Measurements from ENCODE around the gene MAT2A. TPM values are rescaled to one million over a fixed set of nuclear protein-coding genes. Genes with fewer than 3 reads are reported as not detected.

Gene MAT2A
- total RNA-seq, 1 donor from 2014 or later, result 183 TPM

DNA sequence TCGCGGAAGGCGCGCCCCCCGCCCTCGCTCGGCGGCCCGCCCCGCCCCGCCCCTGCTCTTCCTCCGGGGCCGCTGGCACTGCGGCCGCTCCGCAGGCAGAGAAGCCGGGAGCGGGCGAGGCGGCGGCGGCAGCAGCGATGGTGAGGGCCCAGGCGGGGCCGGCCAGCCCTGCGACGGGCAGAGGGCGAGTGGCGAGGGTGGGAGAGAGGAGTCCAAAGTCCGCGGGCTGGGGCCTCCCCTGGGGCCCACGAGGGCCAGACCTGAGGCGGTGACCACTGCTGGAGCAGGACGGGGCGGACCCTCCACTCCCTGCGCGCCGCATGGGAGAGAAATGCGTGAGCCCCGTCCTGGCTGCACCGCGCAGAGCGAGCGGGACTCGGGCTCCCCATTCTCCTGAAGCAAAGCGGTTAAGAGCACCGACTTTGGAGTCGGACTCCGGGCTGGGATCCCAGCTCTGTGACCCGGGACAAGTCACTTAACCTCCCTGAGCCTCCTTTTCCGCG is 45.4 kb downstream of the MAT2A start, which contains the start of gene VAMP5:
Gene VAMP5 (plus strand): TSS at position 78 of the 503 bp plus-strand sequence. CDS start 60 bp downstream, at position 138.
- DNase-seq (ENCODE audit: extremely low spot score, unreplicated experiment), result no peak
- H3K27ac Mint-ChIP-seq (ENCODE audit: unreplicated experiment), result peak within 1 kb of the TSS; percentile 32
- peaks cover 4% of the 10 kb centered on the region for H3K27me3 Mint-ChIP-seq (ENCODE audit: unreplicated experiment)

DNA sequence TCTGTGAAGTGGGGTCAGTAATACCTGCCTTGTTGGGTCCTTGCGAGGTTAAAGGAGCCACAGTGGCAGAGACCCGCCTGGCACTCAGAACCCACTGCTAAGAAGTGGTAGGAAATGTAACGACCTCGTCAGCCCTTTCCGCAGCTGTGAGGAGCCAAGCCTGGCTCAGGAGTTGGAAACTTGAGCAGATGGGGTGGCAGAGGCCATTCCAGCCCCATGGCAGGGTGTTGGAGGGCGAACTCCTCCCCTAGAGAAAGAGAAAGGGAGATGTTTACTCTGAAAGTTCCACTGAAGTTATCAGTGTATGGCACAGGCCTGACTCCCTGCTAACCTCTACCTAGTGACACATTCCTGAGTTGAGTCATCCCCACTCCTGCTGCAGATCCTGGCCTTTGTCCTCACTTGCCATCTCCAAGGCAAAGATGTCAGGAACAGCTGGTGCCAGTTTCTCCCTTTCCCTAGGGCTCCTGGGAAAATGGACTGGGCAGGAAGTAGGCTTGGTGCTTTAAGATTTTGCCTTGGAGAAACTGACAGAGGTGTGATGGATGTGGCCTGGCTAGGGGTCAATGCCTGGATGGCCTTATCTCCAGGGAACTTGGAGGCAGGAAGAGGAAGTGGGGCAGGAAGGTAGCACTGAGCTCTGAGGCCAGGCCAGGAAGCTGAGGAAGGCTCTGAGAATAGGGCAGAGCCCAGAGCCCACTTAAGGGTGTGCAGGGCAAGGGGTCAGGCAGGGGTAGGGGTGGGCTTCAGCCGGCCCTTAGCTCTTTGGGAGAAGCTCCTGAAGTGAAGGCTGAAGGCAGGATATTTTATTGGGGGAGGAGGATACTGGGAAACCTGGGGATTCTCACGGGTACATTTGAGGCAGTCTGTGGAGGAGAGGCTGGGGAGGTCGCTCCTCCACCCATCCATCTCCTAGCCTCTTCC is 46.2 kb downstream of the MAT2A start:
- TF ChIP-seq, protein P1, sequence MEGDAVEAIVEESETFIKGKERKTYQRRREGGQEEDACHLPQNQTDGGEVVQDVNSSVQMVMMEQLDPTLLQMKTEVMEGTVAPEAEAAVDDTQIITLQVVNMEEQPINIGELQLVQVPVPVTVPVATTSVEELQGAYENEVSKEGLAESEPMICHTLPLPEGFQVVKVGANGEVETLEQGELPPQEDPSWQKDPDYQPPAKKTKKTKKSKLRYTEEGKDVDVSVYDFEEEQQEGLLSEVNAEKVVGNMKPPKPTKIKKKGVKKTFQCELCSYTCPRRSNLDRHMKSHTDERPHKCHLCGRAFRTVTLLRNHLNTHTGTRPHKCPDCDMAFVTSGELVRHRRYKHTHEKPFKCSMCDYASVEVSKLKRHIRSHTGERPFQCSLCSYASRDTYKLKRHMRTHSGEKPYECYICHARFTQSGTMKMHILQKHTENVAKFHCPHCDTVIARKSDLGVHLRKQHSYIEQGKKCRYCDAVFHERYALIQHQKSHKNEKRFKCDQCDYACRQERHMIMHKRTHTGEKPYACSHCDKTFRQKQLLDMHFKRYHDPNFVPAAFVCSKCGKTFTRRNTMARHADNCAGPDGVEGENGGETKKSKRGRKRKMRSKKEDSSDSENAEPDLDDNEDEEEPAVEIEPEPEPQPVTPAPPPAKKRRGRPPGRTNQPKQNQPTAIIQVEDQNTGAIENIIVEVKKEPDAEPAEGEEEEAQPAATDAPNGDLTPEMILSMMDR (IDR thresholded peaks at IDR 0.05), result no peak
- Mint-ChIP-seq H3K27me3 (ENCODE audit: unreplicated experiment) (peaks cover 4% of the 10 kb centered on the region), H3K27ac (ENCODE audit: unreplicated experiment) (peak overlapping the region; percentile 32), H3K9me3 (ENCODE audit: unreplicated experiment) (no peaks in the 10 kb centered on the region), H3K4me3 (ENCODE audit: unreplicated experiment) (no peak overlapping the region), H3K4me1 (ENCODE audit: unreplicated experiment) (peaks cover 36% of the 10 kb centered on the region), H3K36me3 (ENCODE audit: unreplicated experiment) (no peaks in the 10 kb centered on the region)
- no peak for DNase-seq (ENCODE audit: extremely low spot score, unreplicated experiment)

More for the DNA sequence above, 45.4 kb downstream of the MAT2A start, which contains the start of gene VAMP5:
- H3K4me3 Mint-ChIP-seq (ENCODE audit: unreplicated experiment), result no peak within 1 kb of the TSS
- peaks cover 35% of the 10 kb centered on the region for H3K4me1 Mint-ChIP-seq (ENCODE audit: unreplicated experiment)
- no peaks in the 10 kb centered on the region for H3K9me3 Mint-ChIP-seq (ENCODE audit: unreplicated experiment)
- H3K36me3 Mint-ChIP-seq (ENCODE audit: unreplicated experiment), result no peaks in the 10 kb centered on the region
- TF ChIP-seq, protein P1 (IDR thresholded peaks at IDR 0.05), result no peak

DNA sequence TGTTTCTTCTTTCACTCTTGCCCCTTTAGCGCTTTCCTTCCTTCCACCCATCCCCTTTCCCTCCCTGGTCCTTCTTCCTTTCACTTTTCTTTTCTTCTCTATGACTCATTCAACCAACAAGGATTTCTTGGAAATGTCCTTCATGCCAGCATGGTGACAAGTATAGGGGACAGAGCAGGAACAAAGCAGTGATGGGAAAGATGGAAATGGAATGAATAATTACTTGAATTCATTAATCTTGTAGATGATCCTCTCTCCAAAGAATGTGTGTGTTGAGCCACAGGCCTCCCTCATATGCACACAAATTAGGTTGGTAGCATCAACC is 46.8 kb downstream of the MAT2A start:
- peaks cover 4% of the 10 kb centered on the region for H3K27me3 Mint-ChIP-seq (ENCODE audit: unreplicated experiment)
- TF ChIP-seq, protein P1 (IDR thresholded peaks at IDR 0.05), result no peak
- no peak for DNase-seq (ENCODE audit: extremely low spot score, unreplicated experiment)
- no peak overlapping the region for H3K4me3 Mint-ChIP-seq (ENCODE audit: unreplicated experiment)
- peaks cover 39% of the 10 kb centered on the region for H3K4me1 Mint-ChIP-seq (ENCODE audit: unreplicated experiment)
- no peaks in the 10 kb centered on the region for H3K36me3 Mint-ChIP-seq (ENCODE audit: unreplicated experiment)
- no peaks in the 10 kb centered on the region for H3K9me3 Mint-ChIP-seq (ENCODE audit: unreplicated experiment)
- no peak overlapping the region for H3K27ac Mint-ChIP-seq (ENCODE audit: unreplicated experiment)

DNA sequence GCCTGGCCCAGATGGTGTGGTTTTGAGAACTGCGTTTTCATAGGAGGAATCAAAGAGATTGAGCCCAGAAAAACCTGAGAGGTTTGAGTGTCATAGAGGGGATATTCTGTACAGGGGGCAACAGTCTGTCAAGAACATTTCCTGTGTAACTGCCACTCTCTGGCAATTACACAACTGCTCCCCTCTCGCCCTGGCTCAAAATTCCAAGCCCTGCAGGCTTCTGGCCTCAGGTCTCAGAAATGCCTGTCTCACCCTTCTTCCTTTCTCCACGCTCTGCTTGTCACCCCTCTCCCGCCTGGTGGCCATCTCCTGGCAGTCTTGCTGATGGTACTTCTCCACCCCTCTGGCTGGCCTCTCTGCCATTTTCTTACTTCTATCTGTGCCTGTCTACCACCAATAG is 49.3 kb downstream of the MAT2A start:
- no peak for DNase-seq (ENCODE audit: extremely low spot score, unreplicated experiment)
- Mint-ChIP-seq H3K4me3 (ENCODE audit: unreplicated experiment) (no peak overlapping the region), H3K4me1 (ENCODE audit: unreplicated experiment) (peaks cover 54% of the 10 kb centered on the region), H3K27ac (ENCODE audit: unreplicated experiment) (no peak overlapping the region), H3K36me3 (ENCODE audit: unreplicated experiment) (no peaks in the 10 kb centered on the region), H3K27me3 (ENCODE audit: unreplicated experiment) (no peaks in the 10 kb centered on the region), H3K9me3 (ENCODE audit: unreplicated experiment) (no peaks in the 10 kb centered on the region)
- TF ChIP-seq, protein P1 (IDR thresholded peaks at IDR 0.05), result no peak

DNA sequence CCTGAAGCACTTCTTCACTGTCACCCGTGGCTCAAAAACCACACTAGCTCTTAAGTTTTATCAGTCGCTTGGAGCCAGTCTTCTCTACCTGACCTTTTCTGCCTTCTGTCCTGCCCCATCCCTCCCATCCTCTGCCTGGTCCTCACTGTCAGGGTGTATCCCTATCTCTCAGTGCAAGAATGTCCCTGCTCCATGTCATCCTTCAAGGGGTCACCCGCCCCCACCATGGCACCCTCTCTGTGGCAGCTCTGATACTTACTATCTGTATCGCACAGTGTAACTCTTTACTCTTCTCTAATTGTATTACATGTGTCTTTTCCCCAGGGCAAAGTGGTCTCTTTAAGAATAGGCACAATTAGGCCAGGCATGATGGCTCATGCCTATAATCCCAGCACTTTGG is 49.7 kb downstream of the MAT2A start:
- Mint-ChIP-seq H3K9me3 (ENCODE audit: unreplicated experiment) (no peaks in the 10 kb centered on the region), H3K27me3 (ENCODE audit: unreplicated experiment) (no peaks in the 10 kb centered on the region), H3K4me3 (ENCODE audit: unreplicated experiment) (no peak overlapping the region), H3K27ac (ENCODE audit: unreplicated experiment) (no peak overlapping the region), H3K4me1 (ENCODE audit: unreplicated experiment) (peaks cover 56% of the 10 kb centered on the region), H3K36me3 (ENCODE audit: unreplicated experiment) (no peaks in the 10 kb centered on the region)
- no peak for DNase-seq (ENCODE audit: extremely low spot score, unreplicated experiment)
- TF ChIP-seq, protein P1 (IDR thresholded peaks at IDR 0.05), result no peak
